Panc1 (cell line): ENCODE results near the gene LRP1B. TPM values are rescaled to one million over a fixed set of nuclear protein-coding genes. Genes with fewer than 3 reads are reported as not detected.

Experiments
- ATAC-seq: fragments of 200-7000 bp; cut with Tn5 transposase; 2 replicates; pipeline ENCODE4 v1.9.1; 2020; ENCODE audit warnings: mild to moderate bottlenecking, moderate library complexity
- BruUV-seq: library from RNA; stranded (reverse); fragments of 400-500 nt; replicated peaks from 2 replicates; lab custom pipeline; 2021; lab: Mats Ljungman, UMichigan
- CTCF ChIA-PET: fragments of 300-600 bp; sonication (Branson Sonifier 250); formaldehyde crosslinking; loops from one replicate; lab custom pipeline; 2022; ENCODE audit warnings: antibody characterized with exemption; lab: Charles Lee
- POLR2A ChIA-PET: fragments of 300-600 bp; sonication (Branson Sonifier 250); formaldehyde crosslinking; loops from one replicate; lab custom pipeline; 2022; ENCODE audit warnings: antibody characterized with exemption; lab: Charles Lee
- DNase-seq: peaks from one replicate; pipeline ENCODE4 v3.0.0-alpha.2; 2010; ENCODE audit warnings: low read depth, low spot score
- H3K27ac ChIP-seq: 2 replicates; pipeline ENCODE4 v1.5.1; 2011; ENCODE audit warnings: mild to moderate bottlenecking, low read length, inconsistent platforms
- H3K27me3 ChIP-seq: fragments of 200-500 bp; sonication (Bioruptor generic); 2 replicates; pipeline ENCODE4 v1.6.0; 2014; ENCODE audit warnings: low read length, inconsistent platforms; ENCODE audit not compliant: control insufficient read depth, insufficient read depth
- H3K36me3 ChIP-seq: fragments of 200-500 bp; sonication (Bioruptor generic); 2 replicates; pipeline ENCODE4 v1.5.1; 2014; ENCODE audit warnings: inconsistent platforms, mild to moderate bottlenecking, low read length, moderate library complexity; ENCODE audit not compliant: control insufficient read depth, insufficient read depth
- H3K4me1 ChIP-seq: 2 replicates; pipeline ENCODE4 v1.5.1; 2011; ENCODE audit warnings: inconsistent platforms, mild to moderate bottlenecking, low read length, moderate library complexity; ENCODE audit not compliant: control insufficient read depth, insufficient read depth
- H3K4me3 ChIP-seq, 2 experiments: 2 replicates each; pipeline ENCODE4 v1.5.1; 2011 to 2012; ENCODE audit warnings: low read depth in 2 of 2, low read length in 2 of 2, mild to moderate bottlenecking in 2 of 2, inconsistent platforms in 1 of 2, moderate library complexity in 1 of 2
- H3K9me3 ChIP-seq: fragments of 200-500 bp; sonication (Bioruptor generic); 2 replicates; pipeline ENCODE4 v1.5.1; 2014; ENCODE audit warnings: low read depth, mild to moderate bottlenecking, inconsistent platforms, low read length, moderate library complexity; ENCODE audit not compliant: control insufficient read depth, insufficient read depth
- POLR2AphosphoS5 ChIP-seq: IDR thresholded peaks from 2 replicates; pipeline ENCODE4 v1.6.1; 2012; ENCODE audit warnings: mild to moderate bottlenecking, low read depth, low read length, moderate library complexity
- SIN3A ChIP-seq: IDR thresholded peaks from 2 replicates; pipeline ENCODE4 v1.6.1; 2012; ENCODE audit warnings: low read depth, mild to moderate bottlenecking, low read length, moderate library complexity, borderline replicate concordance; ENCODE audit not compliant: insufficient read depth
- TCF7L2 ChIP-seq: IDR thresholded peaks from 2 replicates; pipeline ENCODE4 v1.6.1; 2011; ENCODE audit warnings: mild to moderate bottlenecking, low read depth, low read length, inconsistent platforms
- in situ Hi-C: cut with HindIII; loops from 2 replicates; pipeline ENCODE4 v1.10.0; 2016; ENCODE audit warnings: low sequenced_read_pairs, low pct_unique_long_range_greater_than_20kb
- intact Hi-C: fragments of 100-400 bp; cut with micrococcal nuclease; formaldehyde crosslinking; loops from one replicate; pipeline ENCODE4 v1.10.0; 2022; ENCODE audit not compliant: unreplicated experiment
- total RNA-seq: library from RNA; stranded (reverse); gene quantifications from one replicate; pipeline ENCODE4 v1.2.1, GENCODE V29; 2021; ENCODE audit not compliant: unreplicated experiment
- TF ChIP-seq, protein P1 (sequence below): fragments of 450-650 bp; IDR thresholded peaks from 2 replicates; pipeline ENCODE4 v1.5.1; 2017; ENCODE audit warnings: mild to moderate bottlenecking
- TF ChIP-seq, protein P2 (sequence below), 2 experiments: IDR thresholded peaks; 2 replicates each; pipeline ENCODE4 v1.6.1; 2011 to 2012; ENCODE audit warnings: low read depth in 2 of 2, control low read depth in 1 of 2, low read length in 1 of 2, mild to moderate bottlenecking in 1 of 2, moderate library complexity in 1 of 2; ENCODE audit not compliant: insufficient read depth in 1 of 2

LRP1B gene
- total RNA-seq, 1 experiment from 2014 or later, result 0.54 TPM

- Histone ChIP-seq H3K9me3 (no peaks in the 10 kb centered on the region), H3K4me1 (no peaks in the 10 kb centered on the region), H3K27me3 (no peaks in the 10 kb centered on the region), H3K4me3 (no peak overlapping the region), H3K36me3 (no peaks in the 10 kb centered on the region), H3K27ac (no peak overlapping the region)
- ChIA-PET POLR2A (no interaction called here), CTCF (no interaction called here)
- no peak for DNase-seq
- ATAC-seq, result no peak
- BruUV-seq, result no TSS peak
- in situ Hi-C loops (no loop called here), intact Hi-C loops (no loop called here)
- TF ChIP-seq, protein P1, sequence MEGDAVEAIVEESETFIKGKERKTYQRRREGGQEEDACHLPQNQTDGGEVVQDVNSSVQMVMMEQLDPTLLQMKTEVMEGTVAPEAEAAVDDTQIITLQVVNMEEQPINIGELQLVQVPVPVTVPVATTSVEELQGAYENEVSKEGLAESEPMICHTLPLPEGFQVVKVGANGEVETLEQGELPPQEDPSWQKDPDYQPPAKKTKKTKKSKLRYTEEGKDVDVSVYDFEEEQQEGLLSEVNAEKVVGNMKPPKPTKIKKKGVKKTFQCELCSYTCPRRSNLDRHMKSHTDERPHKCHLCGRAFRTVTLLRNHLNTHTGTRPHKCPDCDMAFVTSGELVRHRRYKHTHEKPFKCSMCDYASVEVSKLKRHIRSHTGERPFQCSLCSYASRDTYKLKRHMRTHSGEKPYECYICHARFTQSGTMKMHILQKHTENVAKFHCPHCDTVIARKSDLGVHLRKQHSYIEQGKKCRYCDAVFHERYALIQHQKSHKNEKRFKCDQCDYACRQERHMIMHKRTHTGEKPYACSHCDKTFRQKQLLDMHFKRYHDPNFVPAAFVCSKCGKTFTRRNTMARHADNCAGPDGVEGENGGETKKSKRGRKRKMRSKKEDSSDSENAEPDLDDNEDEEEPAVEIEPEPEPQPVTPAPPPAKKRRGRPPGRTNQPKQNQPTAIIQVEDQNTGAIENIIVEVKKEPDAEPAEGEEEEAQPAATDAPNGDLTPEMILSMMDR, result no peak
- TF ChIP-seq TCF7L2 (no peak), SIN3A (no peak), POLR2AphosphoS5 (no peak)
- TF ChIP-seq, protein P2, sequence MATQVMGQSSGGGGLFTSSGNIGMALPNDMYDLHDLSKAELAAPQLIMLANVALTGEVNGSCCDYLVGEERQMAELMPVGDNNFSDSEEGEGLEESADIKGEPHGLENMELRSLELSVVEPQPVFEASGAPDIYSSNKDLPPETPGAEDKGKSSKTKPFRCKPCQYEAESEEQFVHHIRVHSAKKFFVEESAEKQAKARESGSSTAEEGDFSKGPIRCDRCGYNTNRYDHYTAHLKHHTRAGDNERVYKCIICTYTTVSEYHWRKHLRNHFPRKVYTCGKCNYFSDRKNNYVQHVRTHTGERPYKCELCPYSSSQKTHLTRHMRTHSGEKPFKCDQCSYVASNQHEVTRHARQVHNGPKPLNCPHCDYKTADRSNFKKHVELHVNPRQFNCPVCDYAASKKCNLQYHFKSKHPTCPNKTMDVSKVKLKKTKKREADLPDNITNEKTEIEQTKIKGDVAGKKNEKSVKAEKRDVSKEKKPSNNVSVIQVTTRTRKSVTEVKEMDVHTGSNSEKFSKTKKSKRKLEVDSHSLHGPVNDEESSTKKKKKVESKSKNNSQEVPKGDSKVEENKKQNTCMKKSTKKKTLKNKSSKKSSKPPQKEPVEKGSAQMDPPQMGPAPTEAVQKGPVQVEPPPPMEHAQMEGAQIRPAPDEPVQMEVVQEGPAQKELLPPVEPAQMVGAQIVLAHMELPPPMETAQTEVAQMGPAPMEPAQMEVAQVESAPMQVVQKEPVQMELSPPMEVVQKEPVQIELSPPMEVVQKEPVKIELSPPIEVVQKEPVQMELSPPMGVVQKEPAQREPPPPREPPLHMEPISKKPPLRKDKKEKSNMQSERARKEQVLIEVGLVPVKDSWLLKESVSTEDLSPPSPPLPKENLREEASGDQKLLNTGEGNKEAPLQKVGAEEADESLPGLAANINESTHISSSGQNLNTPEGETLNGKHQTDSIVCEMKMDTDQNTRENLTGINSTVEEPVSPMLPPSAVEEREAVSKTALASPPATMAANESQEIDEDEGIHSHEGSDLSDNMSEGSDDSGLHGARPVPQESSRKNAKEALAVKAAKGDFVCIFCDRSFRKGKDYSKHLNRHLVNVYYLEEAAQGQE (IDR thresholded peaks at IDR 0.05; ENCODE audit: insufficient read depth in 1 of 2, low read depth in 2 of 2, low read length in 1 of 2), result no peak
Observed at GRCh38 chr2:140680862-140681261, 1450.0 kb downstream of the LRP1B start.

GRCh38 chr2:140679752-140680151 lies 1451.1 kb downstream of the LRP1B start:
- ChIA-PET POLR2A (interaction anchor here (0.6 kb wide), 1 partner anchor 13 kb away, joined by 15 read pairs; no protein-coding TSS in a partner anchor), CTCF (no interaction called here)
- no TSS peak for BruUV-seq

More at GRCh38 chr2:140679752-140680151, 1451.1 kb downstream of the LRP1B start:
- Histone ChIP-seq H3K4me3 (no peak overlapping the region), H3K36me3 (no peaks in the 10 kb centered on the region), H3K27me3 (no peaks in the 10 kb centered on the region), H3K4me1 (no peaks in the 10 kb centered on the region), H3K27ac (no peak overlapping the region), H3K9me3 (no peaks in the 10 kb centered on the region)
- in situ Hi-C loops, result no loop called here
- ATAC-seq (no peak), DNase-seq (no peak)
- TF ChIP-seq, protein P2 (IDR thresholded peaks at IDR 0.05; ENCODE audit: insufficient read depth in 1 of 2, low read depth in 2 of 2, low read length in 1 of 2), result no peak
- TF ChIP-seq TCF7L2 (no peak), SIN3A (no peak), POLR2AphosphoS5 (no peak)
- TF ChIP-seq, protein P1, result no peak
- intact Hi-C loops, result no loop called here
